ENCODE results near the gene PLEKHG1.

PLEKHG1 gene

DNA sequence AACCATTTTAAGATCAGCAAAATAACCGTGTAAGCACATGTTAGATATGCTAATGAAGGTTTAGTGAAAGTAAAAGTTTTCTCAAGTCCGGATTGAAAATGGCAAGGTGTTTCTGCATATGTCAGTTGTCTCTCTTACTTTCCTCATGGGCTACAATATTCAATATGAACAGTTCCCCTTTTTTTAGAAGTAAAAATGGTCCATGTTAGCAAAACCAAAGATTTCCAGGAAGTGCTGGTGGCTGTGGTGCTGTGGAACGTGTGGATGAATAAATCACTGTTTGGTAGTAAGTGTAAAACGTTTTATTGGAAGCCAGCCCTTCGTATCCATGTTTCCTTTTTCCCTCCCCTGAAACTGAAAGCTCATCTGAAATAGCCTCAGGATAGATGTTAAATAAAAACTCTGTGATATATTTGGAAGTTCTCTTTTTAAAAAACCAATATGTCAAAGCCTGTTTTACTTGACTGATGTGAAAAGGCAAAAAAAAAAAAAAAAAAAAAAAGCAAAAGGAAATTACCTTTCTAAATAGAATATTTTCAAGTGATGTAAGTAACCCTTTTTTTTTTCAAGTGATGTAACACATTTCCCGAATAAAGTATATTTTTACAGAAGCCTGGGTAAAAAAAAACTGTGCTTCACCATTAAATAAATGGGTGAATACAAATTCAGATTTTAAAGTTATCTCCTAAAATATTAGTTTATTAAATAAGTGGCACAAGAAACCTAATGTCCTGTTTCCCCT, 41.9 kb downstream of the PLEKHG1 start:
- no peak for DNase-seq

DNA sequence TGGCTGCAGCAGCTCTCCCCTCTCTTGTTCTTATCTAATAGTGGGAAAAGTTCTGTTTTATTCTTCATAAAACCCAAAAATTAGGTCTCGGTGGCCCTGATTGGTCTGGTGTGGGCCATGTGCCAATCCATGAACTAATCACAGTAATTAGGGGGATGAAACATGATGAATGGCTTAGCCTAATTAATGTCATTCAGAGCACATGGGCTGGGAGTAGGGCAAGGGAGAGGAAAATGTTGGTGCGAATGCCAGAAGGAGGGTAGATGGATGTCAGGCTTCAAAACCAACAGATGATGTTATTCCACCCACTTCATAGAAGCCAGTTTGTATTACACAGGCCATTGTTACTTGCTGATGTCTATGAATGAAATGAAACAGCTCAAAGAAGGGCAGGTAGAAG, 46.5 kb downstream of the PLEKHG1 start:
- DNase-seq, result peak; percentile 8

DNA sequence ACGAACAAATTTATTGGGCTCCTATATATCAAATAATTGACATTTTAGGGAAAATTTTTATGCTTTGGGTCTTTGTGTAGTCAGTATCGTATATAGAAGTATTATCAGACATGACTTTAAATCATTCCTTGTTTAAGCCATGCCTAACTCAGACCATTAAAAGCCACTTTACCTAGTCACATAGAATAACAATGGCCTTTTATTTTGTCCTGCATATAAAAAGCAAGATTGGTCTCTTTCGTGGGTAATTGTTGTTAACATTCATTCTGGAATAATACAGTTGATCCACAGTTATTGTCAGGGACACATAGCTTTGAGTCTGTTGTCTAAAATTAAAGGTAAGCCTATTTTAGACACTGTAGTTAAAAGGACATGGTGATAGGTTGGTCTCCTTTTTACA, 47.4 kb downstream of the PLEKHG1 start:
- DNase-seq, result no peak

Data from NCI-H2171 (cell line).